Vagina (tissue), 2 donors: ENCODE results near the gene OR2C3. TPM values are rescaled to one million over a fixed set of nuclear protein-coding genes. Genes with fewer than 3 reads are reported as not detected.

Experiments used
- DNase-seq, 2 donors: peaks; one replicate each; pipeline ENCODE4 v3.0.0-alpha.2; 2017; ENCODE audit errors: extremely low spot score in 2 of 2
- H3K27ac ChIP-seq: fragments of 200-600 bp; sonication (generic); one replicate; pipeline ENCODE4 v1.5.1; 2019
- H3K27me3 ChIP-seq: fragments of 200-600 bp; sonication (generic); one replicate; pipeline ENCODE4 v1.5.1; 2019
- H3K36me3 ChIP-seq, 2 donors: fragments of 200-600 bp; sonication (generic); one replicate each; pipeline ENCODE4 v1.5.1; 2017 to 2019
- H3K4me1 ChIP-seq: fragments of 200-600 bp; sonication (generic); one replicate; pipeline ENCODE4 v1.5.1; 2019
- H3K4me3 ChIP-seq, 2 donors: fragments of 200-600 bp; sonication (generic); 1 replicate in 1 of 2; 2 replicates in 1 of 2; pipeline ENCODE4 v1.5.1; 2016 to 2019
- H3K9me3 ChIP-seq: fragments of 200-600 bp; sonication (generic); one replicate; pipeline ENCODE4 v1.5.1; 2019
- POLR2A ChIP-seq, 2 donors: fragments of 450-650 bp; IDR thresholded peaks; one replicate each; pipeline ENCODE4 v1.6.1; 2017; ENCODE audit warnings: antibody characterized with exemption in 2 of 2, mild to moderate bottlenecking in 2 of 2, moderate library complexity in 2 of 2
- POLR2AphosphoS5 ChIP-seq, 2 donors: sonication (generic); formaldehyde crosslinking; IDR thresholded peaks; one replicate each; pipeline ENCODE4 v1.9.0; 2017; ENCODE audit warnings: antibody characterized with exemption in 2 of 2, mild to moderate bottlenecking in 2 of 2, low read depth in 1 of 2; ENCODE audit not compliant: insufficient read depth in 1 of 2
- intact Hi-C: fragments of 100-400 bp; cut with DNase I; formaldehyde crosslinking; loops from one replicate; pipeline ENCODE4 v1.15.1; 2023
- total RNA-seq: library from RNA; depleted of rRNA; stranded (reverse); fragments of >200 nt; gene quantifications from one replicate; pipeline ENCODE4 v1.2.3, GENCODE V29; 2016
- TF ChIP-seq, protein P1 (sequence below), 3 experiments: fragments of 450-650 bp in 2 of 3; fragments of 200-600 bp in 1 of 3; sonication (generic) in 1 of 3; IDR thresholded peaks; one replicate each; pipeline ENCODE4 v1.5.1; 2017 to 2019; ENCODE audit warnings: antibody characterized with exemption in 3 of 3, mild to moderate bottlenecking in 2 of 3, moderate library complexity in 2 of 3

Gene OR2C3
- total RNA-seq, 1 donor from 2014 or later: not detected

DNA sequence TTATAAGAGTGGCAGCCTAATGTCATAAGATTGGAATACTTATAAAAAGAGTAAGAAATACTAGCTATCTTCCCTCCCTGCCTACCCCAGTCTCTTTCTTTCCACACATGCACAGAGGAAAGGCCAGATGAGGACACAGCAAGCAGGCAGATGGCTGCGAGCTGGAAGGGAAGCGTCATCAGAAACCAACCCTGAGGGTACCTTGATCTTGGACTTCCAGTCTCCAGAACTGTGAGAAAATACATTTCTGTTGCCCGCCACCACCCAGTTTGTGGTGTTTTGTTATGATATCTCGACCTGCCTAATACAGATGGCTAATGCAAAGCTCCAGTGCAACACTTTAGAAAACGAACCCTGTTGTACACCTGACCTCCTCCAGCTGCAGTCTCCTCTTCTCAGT, 2.3 kb upstream of the OR2C3 start:
- TF ChIP-seq, protein P1, sequence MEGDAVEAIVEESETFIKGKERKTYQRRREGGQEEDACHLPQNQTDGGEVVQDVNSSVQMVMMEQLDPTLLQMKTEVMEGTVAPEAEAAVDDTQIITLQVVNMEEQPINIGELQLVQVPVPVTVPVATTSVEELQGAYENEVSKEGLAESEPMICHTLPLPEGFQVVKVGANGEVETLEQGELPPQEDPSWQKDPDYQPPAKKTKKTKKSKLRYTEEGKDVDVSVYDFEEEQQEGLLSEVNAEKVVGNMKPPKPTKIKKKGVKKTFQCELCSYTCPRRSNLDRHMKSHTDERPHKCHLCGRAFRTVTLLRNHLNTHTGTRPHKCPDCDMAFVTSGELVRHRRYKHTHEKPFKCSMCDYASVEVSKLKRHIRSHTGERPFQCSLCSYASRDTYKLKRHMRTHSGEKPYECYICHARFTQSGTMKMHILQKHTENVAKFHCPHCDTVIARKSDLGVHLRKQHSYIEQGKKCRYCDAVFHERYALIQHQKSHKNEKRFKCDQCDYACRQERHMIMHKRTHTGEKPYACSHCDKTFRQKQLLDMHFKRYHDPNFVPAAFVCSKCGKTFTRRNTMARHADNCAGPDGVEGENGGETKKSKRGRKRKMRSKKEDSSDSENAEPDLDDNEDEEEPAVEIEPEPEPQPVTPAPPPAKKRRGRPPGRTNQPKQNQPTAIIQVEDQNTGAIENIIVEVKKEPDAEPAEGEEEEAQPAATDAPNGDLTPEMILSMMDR (IDR thresholded peaks at IDR 0.05): no peak
- TF ChIP-seq POLR2A (IDR thresholded peaks at IDR 0.05): no peak
- TF ChIP-seq POLR2AphosphoS5 (IDR thresholded peaks at IDR 0.05; ENCODE audit: insufficient read depth in 1 of 2, low read depth in 1 of 2): no peak
- no peak for DNase-seq
- intact Hi-C loops: no loop called here
- no peaks in the 10 kb centered on the region for H3K4me1 ChIP-seq
- no peaks in the 10 kb centered on the region for H3K9me3 ChIP-seq
- H3K27me3 ChIP-seq: no peaks in the 10 kb centered on the region
- no peak overlapping the region for H3K27ac ChIP-seq
- no peak overlapping the region for H3K4me3 ChIP-seq
- no peaks in the 10 kb centered on the region for H3K36me3 ChIP-seq

DNA sequence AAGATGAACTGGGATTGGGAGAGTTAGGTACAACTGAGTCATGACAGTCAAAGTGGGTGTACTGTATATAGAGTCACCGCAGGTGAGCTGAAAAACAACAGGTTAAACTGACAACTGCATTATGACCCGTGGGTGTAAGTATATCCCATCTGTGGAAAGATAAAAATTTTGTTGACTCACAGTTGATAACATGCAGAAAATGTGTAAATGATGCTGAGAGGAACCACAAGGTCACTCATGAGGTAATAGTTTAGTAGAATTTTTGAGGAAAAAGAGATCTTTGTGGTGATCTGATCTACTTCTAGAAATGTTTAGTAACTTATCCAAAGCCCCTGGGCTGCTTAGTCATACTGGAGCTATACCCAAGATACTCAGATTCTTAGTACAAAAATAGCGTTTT, 838 bp downstream of the OR2C3 start:
- Histone ChIP-seq H3K9me3 (no peaks in the 10 kb centered on the region), H3K4me1 (no peaks in the 10 kb centered on the region), H3K27ac (no peak overlapping the region), H3K36me3 (no peaks in the 10 kb centered on the region), H3K27me3 (no peaks in the 10 kb centered on the region), H3K4me3 (no peak overlapping the region)
- TF ChIP-seq POLR2AphosphoS5 (IDR thresholded peaks at IDR 0.05; ENCODE audit: insufficient read depth in 1 of 2, low read depth in 1 of 2): no peak
- TF ChIP-seq, protein P1 (IDR thresholded peaks at IDR 0.05): no peak
- no peak for TF ChIP-seq POLR2A (IDR thresholded peaks at IDR 0.05)
- intact Hi-C loops: no loop called here
- DNase-seq: no peak

DNA sequence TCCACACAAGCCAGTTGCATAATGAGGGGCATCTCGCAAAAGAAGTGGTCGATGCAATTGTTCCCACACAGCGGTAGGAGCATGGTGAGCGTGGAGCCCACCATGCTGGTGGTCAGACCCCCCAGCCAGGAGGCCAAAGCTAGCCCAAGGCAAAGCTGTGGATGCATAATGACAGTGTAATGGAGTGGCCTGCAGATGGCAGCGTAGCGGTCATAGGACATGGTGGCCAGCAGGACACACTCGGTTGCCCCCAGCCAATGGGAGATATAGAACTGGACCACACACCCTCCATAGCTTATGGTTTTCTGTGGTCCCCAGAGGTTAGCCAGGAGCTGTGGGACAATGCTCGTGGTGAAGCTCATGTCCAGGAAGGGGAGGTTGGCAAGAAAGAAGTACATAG, 4.3 kb downstream of the OR2C3 start:
- H3K27ac ChIP-seq: no peak overlapping the region
- H3K27me3 ChIP-seq: no peaks in the 10 kb centered on the region
- DNase-seq: no peak
- intact Hi-C loops: no loop called here
- H3K9me3 ChIP-seq: no peaks in the 10 kb centered on the region
- TF ChIP-seq, protein P1 (IDR thresholded peaks at IDR 0.05): no peak
- no peaks in the 10 kb centered on the region for H3K4me1 ChIP-seq
- no peak overlapping the region for H3K4me3 ChIP-seq
- no peaks in the 10 kb centered on the region for H3K36me3 ChIP-seq

DNA sequence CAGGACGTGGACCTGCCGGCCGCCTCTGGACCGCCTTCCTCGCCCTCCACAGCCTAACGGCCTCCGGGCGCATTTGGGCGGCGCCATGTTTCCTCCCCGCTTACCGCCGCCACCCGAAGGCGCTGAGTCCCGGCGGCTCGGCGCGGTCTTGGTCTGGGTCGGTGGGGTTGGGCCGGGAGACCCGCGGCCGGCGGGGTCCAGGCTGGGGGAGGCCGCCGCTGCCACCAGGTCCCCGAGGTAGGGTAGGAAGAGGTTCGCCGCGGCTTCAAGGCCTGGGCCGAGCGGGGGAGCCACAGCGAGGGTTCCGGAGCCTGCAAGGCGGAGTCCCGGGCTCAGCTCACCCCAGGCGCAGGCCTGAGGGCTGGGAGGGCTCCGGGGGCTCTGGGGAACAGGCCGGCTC, 5.5 kb downstream of the OR2C3 start:
- no peak for DNase-seq
- Histone ChIP-seq H3K9me3 (no peaks in the 10 kb centered on the region), H3K36me3 (no peaks in the 10 kb centered on the region), H3K4me1 (no peaks in the 10 kb centered on the region), H3K4me3 (no peak overlapping the region), H3K27me3 (no peaks in the 10 kb centered on the region), H3K27ac (no peak overlapping the region)
- TF ChIP-seq POLR2AphosphoS5 (IDR thresholded peaks at IDR 0.05; ENCODE audit: insufficient read depth in 1 of 2, low read depth in 1 of 2): no peak
- TF ChIP-seq, protein P1 (IDR thresholded peaks at IDR 0.05): no peak
- no peak for TF ChIP-seq POLR2A (IDR thresholded peaks at IDR 0.05)
- intact Hi-C loops: no loop called here

DNA sequence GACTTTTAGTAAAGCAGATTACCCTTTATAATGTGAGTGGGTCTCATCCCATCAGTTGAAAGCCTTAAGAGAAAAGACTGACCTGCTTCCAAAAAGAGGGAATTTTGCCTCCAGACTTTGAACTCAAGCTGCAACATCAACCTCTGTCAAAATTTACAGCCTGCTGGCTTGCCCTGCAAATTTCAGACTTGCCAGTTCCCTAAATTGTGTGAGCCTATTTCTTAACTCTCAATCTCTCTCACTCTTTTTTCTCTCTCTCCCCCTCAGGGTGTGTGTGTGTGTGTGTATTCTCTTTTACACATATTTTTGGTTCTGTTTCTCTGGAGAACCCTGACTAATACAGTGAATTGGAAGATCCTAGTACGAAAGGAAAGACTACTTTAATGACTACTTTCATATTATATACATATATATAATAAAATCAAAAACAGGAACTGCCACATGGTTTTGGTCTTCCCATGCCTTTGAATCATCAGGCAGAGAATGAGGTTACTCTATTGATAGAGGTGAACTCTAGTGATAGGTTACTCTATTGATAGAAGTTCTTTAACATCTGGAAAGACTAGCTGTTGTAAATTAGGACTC, 6.4 kb downstream of the OR2C3 start:
- Histone ChIP-seq H3K36me3 (no peaks in the 10 kb centered on the region), H3K9me3 (no peaks in the 10 kb centered on the region), H3K27me3 (no peaks in the 10 kb centered on the region), H3K27ac (no peak overlapping the region), H3K4me1 (no peaks in the 10 kb centered on the region), H3K4me3 (no peak overlapping the region)
- TF ChIP-seq, protein P1 (IDR thresholded peaks at IDR 0.05): no peak
- TF ChIP-seq POLR2A (IDR thresholded peaks at IDR 0.05): no peak
- no peak for TF ChIP-seq POLR2AphosphoS5 (IDR thresholded peaks at IDR 0.05; ENCODE audit: insufficient read depth in 1 of 2, low read depth in 1 of 2)
- no peak for DNase-seq
- intact Hi-C loops: no loop called here
